Measurements from ENCODE around the gene FAM193A. TPM values are rescaled to one million over a fixed set of nuclear protein-coding genes. Genes with fewer than 3 reads are reported as not detected.

The FAM193A gene
- total RNA-seq, 1 donor from 2014 or later = 28.8 TPM

- DNase-seq (ENCODE audit: low read depth) (no peak), FAIRE-seq (no peak)
- Histone ChIP-seq H3K79me2 (ENCODE audit: insufficient read depth, low read length) (peaks cover 99% of the 10 kb centered on the region), H3K4me2 (ENCODE audit: low read length) (no peak overlapping the region), H3K4me1 (ENCODE audit: insufficient read depth, low read length) (no peaks in the 10 kb centered on the region), H3K4me3 (ENCODE audit: insufficient read depth, low read depth, low read length) (no peak overlapping the region), H3K27ac (ENCODE audit: low read depth, low read length) (no peak overlapping the region), H3K9ac (ENCODE audit: low read length) (no peak overlapping the region), H3K36me3 (ENCODE audit: insufficient read depth, low read length) (no peaks in the 10 kb centered on the region), H2AFZ (ENCODE audit: low read depth, low read length) (no peak overlapping the region), H3K27me3 (ENCODE audit: insufficient read depth, low read length) (no peaks in the 10 kb centered on the region), H3K9me3 (ENCODE audit: insufficient read depth, low read depth, low read length) (no peaks in the 10 kb centered on the region), H4K20me1 (ENCODE audit: insufficient read depth, low read length) (peaks cover 95% of the 10 kb centered on the region)
- Mint-ChIP-seq H3K36me3 (ENCODE audit: low read depth, unreplicated experiment) (no peaks in the 10 kb centered on the region), H3K27me3 (ENCODE audit: low read depth, unreplicated experiment) (no peaks in the 10 kb centered on the region), H3K27ac (ENCODE audit: unreplicated experiment) (no peak overlapping the region), H3K9me3 (ENCODE audit: unreplicated experiment) (no peaks in the 10 kb centered on the region), H3K4me1 (ENCODE audit: low read depth, unreplicated experiment) (peaks cover 1% of the 10 kb centered on the region), H3K4me3 (ENCODE audit: unreplicated experiment) (no peak overlapping the region)
- TF ChIP-seq EZH2 (IDR thresholded peaks at IDR 0.05; ENCODE audit: insufficient read depth, low read length) = no peak
Measured at GRCh38 chr4:2560167-2560566, 23.7 kb downstream of the FAM193A start.

GRCh38 chr4:2565533-2565932, 29.1 kb downstream of the FAM193A start:
- no peaks in the 10 kb centered on the region for H3K36me3 Mint-ChIP-seq (ENCODE audit: low read depth, unreplicated experiment)
- H3K4me3 ChIP-seq (ENCODE audit: insufficient read depth, low read depth, low read length) = no peak overlapping the region
- DNase-seq (ENCODE audit: low read depth) (no peak), FAIRE-seq (no peak)
- peaks cover 4% of the 10 kb centered on the region for H3K36me3 ChIP-seq (ENCODE audit: insufficient read depth, low read length)
- H3K9me3 ChIP-seq (ENCODE audit: insufficient read depth, low read depth, low read length) = no peaks in the 10 kb centered on the region
- peaks cover 1% of the 10 kb centered on the region for H3K4me1 Mint-ChIP-seq (ENCODE audit: low read depth, unreplicated experiment)
- H3K79me2 ChIP-seq (ENCODE audit: insufficient read depth, low read length) = peaks cover 98% of the 10 kb centered on the region
- TF ChIP-seq CTCF (IDR thresholded peaks at IDR 0.05; ENCODE audit: insufficient read depth, low read depth, low read length) (no peak), EZH2 (IDR thresholded peaks at IDR 0.05; ENCODE audit: insufficient read depth, low read length) (no peak)
- no peak overlapping the region for H3K4me2 ChIP-seq (ENCODE audit: low read length)
- peaks cover 91% of the 10 kb centered on the region for H4K20me1 ChIP-seq (ENCODE audit: insufficient read depth, low read length)
- H3K27me3 ChIP-seq (ENCODE audit: insufficient read depth, low read length) = no peaks in the 10 kb centered on the region
- no peaks in the 10 kb centered on the region for H3K4me1 ChIP-seq (ENCODE audit: insufficient read depth, low read length)
- H3K9me3 Mint-ChIP-seq (ENCODE audit: unreplicated experiment) = no peaks in the 10 kb centered on the region
- no peaks in the 10 kb centered on the region for H3K27me3 Mint-ChIP-seq (ENCODE audit: low read depth, unreplicated experiment)
- H3K4me3 Mint-ChIP-seq (ENCODE audit: unreplicated experiment) = no peak overlapping the region
- H2AFZ ChIP-seq (ENCODE audit: low read depth, low read length) = no peak overlapping the region
- no peak overlapping the region for H3K27ac ChIP-seq (ENCODE audit: low read depth, low read length)
- H3K27ac Mint-ChIP-seq (ENCODE audit: unreplicated experiment) = no peak overlapping the region
- no peak overlapping the region for H3K9ac ChIP-seq (ENCODE audit: low read length)

DNA sequence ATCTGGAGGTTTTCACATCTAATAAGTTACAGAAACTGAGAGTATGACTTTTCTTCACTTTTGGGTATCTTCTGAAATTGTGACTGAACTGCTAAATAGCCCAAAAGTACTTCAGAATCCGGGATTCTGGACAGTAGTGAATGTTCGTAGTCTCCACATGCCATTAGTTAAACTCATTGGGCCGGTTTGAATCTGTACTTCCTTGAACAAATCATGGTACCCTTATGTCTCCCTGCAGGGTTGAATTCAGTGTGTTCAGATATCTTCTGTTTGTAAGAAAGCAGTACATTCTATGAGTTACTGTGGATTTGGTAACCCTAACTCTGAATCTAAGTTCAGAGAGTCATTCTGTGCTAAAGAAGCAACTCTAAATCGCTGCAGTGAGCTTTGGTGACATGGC, 33.6 kb downstream of the FAM193A start:
- H3K4me3 ChIP-seq (ENCODE audit: insufficient read depth, low read depth, low read length) = no peak overlapping the region
- H3K36me3 Mint-ChIP-seq (ENCODE audit: low read depth, unreplicated experiment) = peaks cover 6% of the 10 kb centered on the region
- H3K27ac ChIP-seq (ENCODE audit: low read depth, low read length) = no peak overlapping the region
- no peaks in the 10 kb centered on the region for H3K9me3 Mint-ChIP-seq (ENCODE audit: unreplicated experiment)
- no peaks in the 10 kb centered on the region for H3K4me1 ChIP-seq (ENCODE audit: insufficient read depth, low read length)
- DNase-seq (ENCODE audit: low read depth) (no peak), FAIRE-seq (no peak)
- no peak overlapping the region for H3K4me2 ChIP-seq (ENCODE audit: low read length)
- H3K27me3 Mint-ChIP-seq (ENCODE audit: low read depth, unreplicated experiment) = no peaks in the 10 kb centered on the region
- H2AFZ ChIP-seq (ENCODE audit: low read depth, low read length) = no peak overlapping the region
- no peaks in the 10 kb centered on the region for H3K9me3 ChIP-seq (ENCODE audit: insufficient read depth, low read depth, low read length)
- H3K79me2 ChIP-seq (ENCODE audit: insufficient read depth, low read length) = peaks cover 99% of the 10 kb centered on the region
- TF ChIP-seq EZH2 (IDR thresholded peaks at IDR 0.05; ENCODE audit: insufficient read depth, low read length) (no peak), CTCF (IDR thresholded peaks at IDR 0.05; ENCODE audit: insufficient read depth, low read depth, low read length) (no peak)
- H3K4me1 Mint-ChIP-seq (ENCODE audit: low read depth, unreplicated experiment) = peaks cover 19% of the 10 kb centered on the region
- H3K36me3 ChIP-seq (ENCODE audit: insufficient read depth, low read length) = peaks cover 4% of the 10 kb centered on the region
- no peak overlapping the region for H3K9ac ChIP-seq (ENCODE audit: low read length)
- H3K27ac Mint-ChIP-seq (ENCODE audit: unreplicated experiment) = no peak overlapping the region
- no peaks in the 10 kb centered on the region for H3K27me3 ChIP-seq (ENCODE audit: insufficient read depth, low read length)
- H4K20me1 ChIP-seq (ENCODE audit: insufficient read depth, low read length) = peaks cover 90% of the 10 kb centered on the region
- no peak overlapping the region for H3K4me3 Mint-ChIP-seq (ENCODE audit: unreplicated experiment)
